Chondrocyte (in vitro differentiated cells): ENCODE measurements around the gene TEX36. TPM values are rescaled to one million over a fixed set of nuclear protein-coding genes. Genes with fewer than 3 reads are reported as not detected.
"Not testable (repeated sequence)": the region's sequence is repeated elsewhere in the genome, so short reads cannot be mapped to it uniquely, and the experiment has no call there.

Experiments
- DNase-seq: peaks from one replicate; pipeline ENCODE4 v3.0.0; 2021; ENCODE audit warnings: mixed read lengths, low spot score
- H3K27ac Mint-ChIP-seq: one replicate; pipeline ENCODE4 v1.8.0; 2021; ENCODE audit warnings: mild to moderate bottlenecking, moderate library complexity, mixed read lengths; ENCODE audit not compliant: unreplicated experiment
- H3K27me3 Mint-ChIP-seq: 2 replicates; pipeline ENCODE4 v1.8.0; 2021; ENCODE audit warnings: low read depth, mixed read lengths
- H3K36me3 Mint-ChIP-seq: 2 replicates; pipeline ENCODE4 v1.8.0; 2021; ENCODE audit warnings: low read depth, mixed read lengths
- H3K4me1 Mint-ChIP-seq: 2 replicates; pipeline ENCODE4 v1.8.0; 2021; ENCODE audit warnings: low read depth, mild to moderate bottlenecking, mixed read lengths
- H3K4me3 Mint-ChIP-seq: one replicate; pipeline ENCODE4 v1.8.0; 2021; ENCODE audit warnings: mild to moderate bottlenecking, moderate library complexity, mixed read lengths; ENCODE audit not compliant: unreplicated experiment
- H3K9me3 Mint-ChIP-seq: 2 replicates; pipeline ENCODE4 v1.8.0; 2021; ENCODE audit warnings: low read depth, mixed read lengths
- CTCF ChIP-seq: fragments of 200-600 bp; sonication (generic); IDR thresholded peaks from 2 replicates; pipeline ENCODE4 v1.5.0; 2021; ENCODE audit warnings: antibody characterized with exemption, mild to moderate bottlenecking, moderate library complexity
- total RNA-seq: library from RNA; stranded (reverse); gene quantifications from 3 replicates; pipeline ENCODE4 v1.2.1, GENCODE V29; 2021

The TEX36 gene
- total RNA-seq, 1 donor from 2014 or later, result not detected

- TF ChIP-seq CTCF, result no peak
- H3K4me3 Mint-ChIP-seq, result no peak overlapping the region
- H3K36me3 Mint-ChIP-seq, result no peaks in the 10 kb centered on the region
- no peak overlapping the region for H3K27ac Mint-ChIP-seq
- DNase-seq, result no peak
- peaks cover 13% of the 10 kb centered on the region for H3K27me3 Mint-ChIP-seq
- H3K4me1 Mint-ChIP-seq, result peaks cover 11% of the 10 kb centered on the region
- no peaks in the 10 kb centered on the region for H3K9me3 Mint-ChIP-seq
These were observed 26.4 kb downstream of the TEX36 start for GRCh38 chr10:125656523-125656922.

GRCh38 chr10:125653113-125653512, 29.9 kb downstream of the TEX36 start:
- H3K36me3 Mint-ChIP-seq, H3K27ac Mint-ChIP-seq, H3K4me1 Mint-ChIP-seq, DNase-seq, H3K4me3 Mint-ChIP-seq, H3K9me3 Mint-ChIP-seq: not testable (repeated sequence)
- peaks cover 38% of the 10 kb centered on the region for H3K27me3 Mint-ChIP-seq

GRCh38 chr10:125646311-125646710, 36.7 kb downstream of the TEX36 start:
- H3K9me3 Mint-ChIP-seq, result peaks cover 4% of the 10 kb centered on the region
- H3K27ac Mint-ChIP-seq, result no peak overlapping the region
- peaks cover 23% of the 10 kb centered on the region for H3K27me3 Mint-ChIP-seq
- no peak overlapping the region for H3K4me3 Mint-ChIP-seq
- DNase-seq, result no peak
- no peak for TF ChIP-seq CTCF
- no peaks in the 10 kb centered on the region for H3K4me1 Mint-ChIP-seq
- peaks cover 3% of the 10 kb centered on the region for H3K36me3 Mint-ChIP-seq

GRCh38 chr10:125641398-125641797, 41.6 kb downstream of the TEX36 start:
- Mint-ChIP-seq H3K4me3 (no peak overlapping the region), H3K4me1 (no peaks in the 10 kb centered on the region), H3K27ac (no peak overlapping the region), H3K9me3 (no peaks in the 10 kb centered on the region), H3K27me3 (peaks cover 10% of the 10 kb centered on the region), H3K36me3 (no peaks in the 10 kb centered on the region)
- TF ChIP-seq CTCF, result no peak
- no peak for DNase-seq

GRCh38 chr10:125640653-125641052, 42.3 kb downstream of the TEX36 start:
- Mint-ChIP-seq H3K27ac (no peak overlapping the region), H3K36me3 (no peaks in the 10 kb centered on the region), H3K4me1 (no peaks in the 10 kb centered on the region), H3K4me3 (no peak overlapping the region), H3K27me3 (peaks cover 11% of the 10 kb centered on the region), H3K9me3 (no peaks in the 10 kb centered on the region)
- DNase-seq, result no peak
- no peak for TF ChIP-seq CTCF

GRCh38 chr10:125639846-125640245, 43.1 kb downstream of the TEX36 start:
- H3K27ac Mint-ChIP-seq, result no peak overlapping the region
- H3K4me1 Mint-ChIP-seq, result no peaks in the 10 kb centered on the region
- H3K9me3 Mint-ChIP-seq, result no peaks in the 10 kb centered on the region
- no peak for DNase-seq
- TF ChIP-seq CTCF, result no peak
- H3K36me3 Mint-ChIP-seq, result no peaks in the 10 kb centered on the region
- peaks cover 17% of the 10 kb centered on the region for H3K27me3 Mint-ChIP-seq
- H3K4me3 Mint-ChIP-seq, result no peak overlapping the region
